Measurements from ENCODE around the gene ABLIM1.

ABLIM1 gene

DNA sequence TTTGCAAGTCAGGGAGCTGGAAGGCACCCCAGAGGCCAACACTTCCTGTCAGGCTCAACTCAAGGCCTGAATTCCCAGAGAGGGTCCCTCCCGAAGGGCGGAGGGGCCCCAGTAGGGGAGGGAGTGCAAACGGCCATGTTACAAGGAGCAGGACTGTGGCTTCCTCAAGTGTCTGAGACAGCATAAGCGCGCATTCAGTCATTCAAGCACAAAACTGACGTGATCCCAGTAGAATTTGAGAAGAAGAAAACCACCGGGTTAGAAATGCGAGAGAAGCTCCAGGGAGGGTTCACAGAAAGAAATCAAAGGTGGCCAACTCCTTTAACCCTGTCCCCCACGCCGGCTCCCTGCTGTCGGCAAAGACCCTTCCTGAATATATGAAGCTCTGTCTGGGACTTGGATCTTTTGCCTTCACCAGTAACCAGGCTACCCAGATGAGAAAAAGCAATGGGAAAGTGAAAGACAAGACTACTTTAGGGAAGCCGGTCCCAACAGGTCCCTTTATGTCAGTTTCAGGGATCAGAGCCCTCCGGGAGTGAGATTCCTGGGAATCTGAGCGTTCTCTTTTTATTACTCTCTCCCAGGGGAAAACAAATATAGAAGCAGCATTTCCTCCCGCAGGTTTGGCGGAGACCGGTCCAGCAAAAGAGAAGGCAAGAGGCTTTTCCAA, 255.1 kb downstream of the ABLIM1 start:
- DNase-seq = no peak

DNA sequence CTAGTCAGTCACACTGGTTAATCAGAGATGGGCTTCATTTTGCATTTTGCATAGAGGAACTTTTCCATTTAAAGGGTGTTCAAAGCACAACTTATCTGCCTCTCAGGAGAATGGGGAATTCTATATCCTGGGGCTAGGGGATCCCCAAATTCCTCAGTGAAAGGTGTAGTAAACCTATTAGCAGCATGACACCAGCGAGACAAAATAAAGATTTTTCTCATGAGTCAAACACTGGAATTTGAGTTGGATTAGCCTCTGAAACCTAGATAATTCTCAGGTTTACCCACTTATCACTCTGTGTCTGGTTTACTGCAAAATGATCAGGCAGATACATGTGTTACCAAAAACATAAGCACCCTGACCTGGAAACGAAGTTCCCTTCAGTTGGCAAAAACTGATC, 255.8 kb downstream of the ABLIM1 start:
- DNase-seq = no peak

DNA sequence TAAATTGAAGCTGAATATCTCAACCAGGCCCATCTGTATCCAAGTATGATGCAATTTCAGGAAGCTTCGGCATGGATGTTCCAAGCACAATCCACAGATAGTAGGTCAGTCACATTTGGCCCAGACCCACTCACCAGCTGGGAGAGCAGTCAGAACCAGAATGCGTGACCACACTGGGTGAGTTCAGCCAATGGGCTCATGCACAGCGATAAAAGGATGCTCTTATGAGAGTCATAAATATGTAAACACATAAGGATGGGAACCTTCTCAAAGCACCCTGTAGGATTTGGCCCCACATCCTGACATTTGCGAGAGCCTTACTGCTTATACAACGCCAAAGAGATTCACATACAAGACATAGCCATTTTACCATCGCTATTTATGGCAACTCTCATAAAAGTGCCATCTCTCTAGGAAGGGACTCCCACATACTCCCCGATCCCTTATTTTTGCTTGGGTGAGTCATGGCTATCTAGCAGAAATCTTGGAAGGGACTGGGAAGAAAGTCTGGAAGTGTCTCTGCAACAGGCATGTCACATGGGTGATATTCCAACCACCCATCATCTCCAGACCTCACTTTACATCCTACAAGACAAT, 256.8 kb downstream of the ABLIM1 start:
- no peak for DNase-seq

DNA sequence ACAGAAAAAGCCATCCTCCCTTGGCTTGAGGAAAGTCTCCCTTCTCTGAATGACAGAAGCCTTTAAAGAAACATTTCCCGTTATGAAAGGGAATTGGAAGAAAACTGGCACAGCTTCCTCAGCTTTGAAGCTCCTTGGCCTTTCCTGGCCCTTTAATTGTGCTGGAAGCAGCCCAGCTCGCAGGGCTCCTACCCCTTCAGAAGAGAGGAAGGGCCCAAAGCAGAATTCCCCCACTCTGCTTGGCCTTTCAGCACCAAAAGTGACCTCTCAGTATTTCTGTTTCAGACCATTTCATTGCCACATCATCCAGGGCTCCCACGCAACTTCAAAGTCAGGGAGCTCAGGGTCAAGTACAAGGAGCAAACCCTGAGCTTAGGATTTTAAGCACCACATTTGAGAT, 258.0 kb downstream of the ABLIM1 start:
- DNase-seq = no peak

DNA sequence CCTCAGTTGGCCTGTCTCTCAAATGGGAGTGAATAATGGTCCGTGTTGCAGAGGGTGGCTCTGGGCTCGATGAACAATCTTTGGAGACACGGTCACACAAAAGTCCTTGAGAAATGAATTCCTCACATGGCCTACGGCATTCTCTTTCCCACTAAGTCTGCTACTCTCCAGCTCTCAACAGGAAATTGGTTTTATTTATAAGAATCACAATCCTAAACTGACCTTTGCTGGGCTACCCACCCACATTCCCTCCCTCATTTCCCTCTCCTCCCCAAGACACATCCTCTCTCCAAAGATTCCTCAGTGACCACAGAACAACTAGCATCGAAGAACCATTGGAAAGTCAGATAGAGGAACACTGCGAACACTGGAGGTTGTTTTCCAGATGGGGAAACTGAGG, 258.5 kb downstream of the ABLIM1 start:
- no peak for DNase-seq

DNA sequence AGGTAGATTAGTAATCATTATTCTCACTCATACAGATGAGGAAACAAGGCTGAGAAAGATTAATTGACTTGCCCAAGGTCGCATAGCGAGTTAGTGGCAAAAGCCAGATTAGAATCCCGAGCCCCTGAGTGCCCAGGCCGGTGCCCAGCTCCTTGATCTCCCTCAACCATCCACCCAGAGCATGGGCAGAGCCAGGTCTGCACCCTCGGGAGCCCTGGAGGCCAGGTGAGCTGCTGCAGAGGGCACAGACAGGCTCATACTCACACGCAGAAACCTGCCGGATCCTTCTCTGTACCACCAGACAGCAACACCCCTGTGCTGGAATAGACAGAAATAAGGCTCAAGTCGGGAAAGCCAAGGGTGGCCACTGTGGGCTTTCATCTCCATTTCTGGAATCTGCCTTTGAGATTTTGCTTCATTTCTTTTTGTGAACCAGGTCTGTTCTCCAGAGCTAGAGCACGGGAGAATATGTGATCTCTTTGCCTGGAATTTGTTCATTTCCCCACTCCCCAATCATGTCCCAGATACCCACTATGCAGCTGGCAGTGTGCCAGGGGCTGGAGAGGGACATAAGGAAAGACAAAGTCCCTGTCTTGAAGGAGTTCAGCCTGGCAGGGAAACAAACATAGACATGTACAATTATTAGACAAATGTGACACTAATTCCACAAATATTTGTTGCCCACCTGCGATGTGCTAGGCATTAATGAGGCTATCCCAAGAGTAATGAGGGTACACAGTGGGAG, 259.3 kb downstream of the ABLIM1 start:
- DNase-seq = no peak

DNA sequence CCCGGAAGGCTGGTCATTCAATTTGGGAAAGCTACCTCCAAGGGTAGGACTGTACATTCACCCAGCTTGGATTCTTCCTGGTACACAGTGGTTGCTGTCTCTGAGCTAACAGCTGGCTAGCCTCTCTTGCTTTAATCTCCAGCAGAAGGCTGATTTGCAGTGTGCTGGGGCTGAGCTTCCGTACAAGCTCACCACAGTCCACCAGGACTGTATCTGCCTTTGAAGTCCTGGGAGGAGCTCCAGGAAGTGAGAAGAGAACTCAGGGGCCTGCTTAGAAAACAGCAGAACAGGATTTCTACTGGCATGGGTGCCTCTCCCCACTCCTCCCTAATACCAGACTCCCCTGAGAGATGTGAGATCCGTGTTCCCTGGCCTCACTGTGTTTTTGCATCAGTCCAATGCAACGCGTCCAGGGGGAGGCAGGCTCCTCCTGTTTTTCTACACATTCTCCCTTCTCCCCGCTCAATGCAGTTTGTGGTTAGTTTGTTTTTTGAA, 260.4 kb downstream of the ABLIM1 start:
- DNase-seq = no peak

DNA sequence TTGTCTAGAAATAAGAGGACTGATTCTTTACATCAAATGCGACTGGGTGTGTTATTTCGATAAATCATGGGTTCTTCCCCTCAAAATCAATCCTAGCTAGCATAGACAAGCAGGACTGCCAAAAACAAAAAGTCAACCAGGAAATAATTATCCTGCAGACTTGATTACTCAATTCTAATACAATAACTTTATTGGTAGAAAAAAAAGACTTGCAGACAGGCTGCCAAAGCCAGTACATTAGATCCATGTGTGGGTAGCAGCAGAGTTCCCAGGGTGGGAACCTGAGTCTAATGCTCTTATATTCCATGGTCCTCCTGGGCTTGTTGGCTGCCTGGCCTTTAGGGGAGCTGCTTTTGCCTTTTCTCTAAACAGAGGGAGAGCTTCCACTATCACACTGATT, 261.6 kb downstream of the ABLIM1 start:
- no peak for DNase-seq

DNA sequence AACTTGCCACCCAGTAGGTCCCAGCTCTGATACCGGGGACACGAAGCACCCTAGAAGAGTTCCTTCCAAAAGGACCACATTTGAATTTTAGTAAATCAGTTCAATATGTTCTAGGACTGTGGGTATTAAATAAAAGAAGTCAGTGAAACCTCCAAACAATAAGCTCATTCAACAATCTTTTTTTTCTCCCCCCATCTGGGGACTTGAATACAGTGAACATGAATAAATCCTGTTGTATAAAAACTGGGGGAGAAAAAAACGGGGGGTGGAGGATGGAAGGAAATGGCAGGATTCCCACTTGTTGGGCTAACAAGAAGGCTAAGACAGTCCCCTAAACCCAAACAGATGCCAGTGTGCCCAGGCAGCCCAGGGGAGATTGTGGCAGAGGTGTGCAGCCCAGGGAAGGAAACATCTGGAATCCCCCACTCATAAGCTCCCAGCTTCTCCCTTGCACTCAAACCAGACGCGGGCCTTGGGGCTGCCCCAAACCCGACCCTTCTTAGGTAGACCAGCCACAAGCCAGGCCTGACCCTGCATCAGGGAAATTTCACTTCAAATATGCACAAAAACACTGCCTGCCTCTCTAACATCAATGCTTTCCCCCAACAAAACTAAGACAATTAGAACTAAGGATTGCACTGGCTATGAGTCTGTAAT, 262.6 kb downstream of the ABLIM1 start:
- DNase-seq = no peak

DNA sequence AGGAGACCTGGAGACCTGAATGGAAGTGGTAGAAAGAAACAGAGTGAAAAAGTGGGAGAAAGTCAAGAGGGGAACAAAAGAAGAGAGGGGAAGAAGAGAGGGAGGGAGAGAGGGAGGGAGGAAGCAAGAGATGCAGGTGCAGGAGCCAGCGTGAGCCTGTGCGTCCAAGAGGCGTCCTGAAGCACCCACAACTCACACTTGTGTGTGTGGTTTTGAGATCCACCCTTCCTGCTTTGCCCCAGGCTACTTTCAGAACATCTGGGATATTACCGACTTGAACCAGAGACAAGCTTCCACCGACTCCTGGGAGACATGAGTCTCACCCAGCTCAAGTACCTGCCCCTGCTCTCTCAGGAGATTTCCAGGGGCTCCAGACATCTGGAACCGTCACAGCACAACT, 263.5 kb downstream of the ABLIM1 start:
- no peak for DNase-seq

DNA sequence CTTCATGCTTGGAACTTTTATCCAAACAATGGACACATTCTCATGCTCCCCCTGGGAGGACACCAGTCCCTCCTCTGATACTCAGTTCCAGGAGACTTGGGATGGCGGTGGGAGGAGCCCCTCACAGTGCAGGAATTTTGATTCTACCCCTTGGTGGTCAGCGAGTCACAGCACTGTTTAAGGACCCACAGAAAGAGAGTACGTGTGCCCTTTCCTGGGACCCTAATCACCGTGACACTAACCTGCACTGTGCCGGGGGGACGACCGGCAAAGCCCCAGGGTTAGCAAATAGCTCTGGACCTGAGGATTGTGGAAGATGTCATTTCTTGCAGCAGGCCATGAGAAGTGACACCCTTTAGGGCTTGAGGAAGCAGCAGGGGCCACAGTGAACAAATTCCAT, 264.2 kb downstream of the ABLIM1 start:
- DNase-seq = no peak

DNA sequence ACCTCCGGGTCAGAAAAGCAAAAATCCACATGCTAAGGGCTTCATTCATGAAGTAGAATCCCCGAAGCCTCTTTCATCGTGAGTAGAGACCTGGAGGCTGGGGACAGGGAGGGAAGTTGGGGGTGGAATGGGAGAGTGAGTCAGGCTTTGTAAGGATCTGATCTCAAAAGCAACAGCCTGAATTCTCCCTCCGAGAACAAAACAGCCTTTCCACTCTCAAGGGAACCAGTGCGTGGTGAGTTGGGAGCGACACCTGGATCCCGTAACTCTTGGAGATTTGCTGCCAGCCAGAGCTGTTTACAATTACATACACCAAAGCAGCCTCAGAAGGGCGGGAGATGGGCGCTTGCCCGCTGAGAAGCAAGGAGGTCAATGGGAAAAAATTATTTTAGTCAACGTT, 264.6 kb downstream of the ABLIM1 start:
- no peak for DNase-seq

DNA sequence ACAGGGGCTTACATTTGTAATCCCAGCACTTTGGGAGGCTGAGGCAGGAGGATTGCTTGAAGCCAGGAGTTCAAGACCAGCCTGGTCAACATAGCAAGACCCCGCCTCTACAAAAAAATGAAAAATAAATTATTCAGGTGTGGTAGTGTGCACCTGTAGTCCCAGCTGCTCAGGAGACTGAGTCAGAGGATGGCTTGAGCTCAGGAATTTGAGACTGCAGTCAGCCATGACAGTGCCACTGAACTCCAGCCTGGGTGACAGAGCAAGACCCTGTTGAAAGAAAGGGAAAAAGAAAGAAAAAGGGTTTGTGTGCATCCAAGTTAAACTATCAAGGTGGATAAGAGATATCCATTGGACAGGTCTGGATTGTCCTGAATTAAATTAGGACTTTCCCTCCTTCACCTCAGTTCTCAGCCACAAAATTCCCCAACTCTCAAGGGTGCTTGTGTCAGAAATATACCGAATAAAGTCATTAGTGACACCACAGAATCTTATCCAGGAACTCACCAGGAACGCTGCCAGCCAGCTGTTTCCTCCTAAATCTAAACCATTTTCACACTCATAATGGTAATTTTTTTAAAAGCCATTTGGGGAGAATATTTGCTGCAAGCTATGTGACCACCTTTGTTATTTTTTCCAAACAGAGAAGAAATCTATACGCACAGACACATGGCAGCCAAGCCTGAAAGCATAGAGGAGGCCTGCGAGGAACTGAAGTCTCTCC, 265.8 kb downstream of the ABLIM1 start:
- no peak for DNase-seq

DNA sequence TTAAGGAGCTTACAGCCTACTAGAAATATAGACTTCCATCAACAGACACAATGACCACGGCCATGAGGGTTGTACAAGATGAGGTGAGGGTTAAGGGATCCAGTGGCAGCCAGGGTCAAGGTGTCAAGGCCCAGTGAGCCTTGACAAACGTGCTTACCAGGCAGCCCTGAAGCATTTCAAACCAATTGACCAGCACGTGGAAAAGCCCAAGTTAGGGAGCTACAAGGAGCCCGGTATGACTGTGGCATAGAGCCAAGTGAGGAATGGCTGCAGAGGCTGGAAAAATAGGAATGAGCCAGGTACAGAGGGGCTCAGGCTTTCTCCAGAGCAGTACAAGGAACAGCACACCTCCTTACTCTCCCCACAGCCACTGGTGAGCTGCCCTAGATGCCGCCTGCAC, 266.5 kb downstream of the ABLIM1 start:
- DNase-seq = no peak

DNA sequence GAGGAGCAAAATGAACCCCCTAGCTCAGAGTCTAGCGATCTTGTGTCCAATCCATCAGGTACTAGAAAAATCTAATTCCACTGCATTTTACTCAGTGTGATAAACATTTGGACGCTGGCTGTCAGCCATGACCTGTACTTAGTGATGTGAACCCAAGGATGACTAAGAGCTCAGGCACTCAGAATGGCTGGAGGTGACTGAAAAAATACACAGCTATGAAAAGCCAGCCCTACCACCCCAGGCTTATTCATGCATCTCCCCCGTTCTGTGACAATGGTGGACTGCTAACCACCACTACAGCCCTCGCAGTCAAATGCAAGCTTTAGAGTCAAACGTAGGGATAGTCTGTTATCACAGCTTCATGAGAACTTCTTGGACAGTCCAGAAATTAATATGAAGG, 268.6 kb downstream of the ABLIM1 start:
- DNase-seq = no peak

DNA sequence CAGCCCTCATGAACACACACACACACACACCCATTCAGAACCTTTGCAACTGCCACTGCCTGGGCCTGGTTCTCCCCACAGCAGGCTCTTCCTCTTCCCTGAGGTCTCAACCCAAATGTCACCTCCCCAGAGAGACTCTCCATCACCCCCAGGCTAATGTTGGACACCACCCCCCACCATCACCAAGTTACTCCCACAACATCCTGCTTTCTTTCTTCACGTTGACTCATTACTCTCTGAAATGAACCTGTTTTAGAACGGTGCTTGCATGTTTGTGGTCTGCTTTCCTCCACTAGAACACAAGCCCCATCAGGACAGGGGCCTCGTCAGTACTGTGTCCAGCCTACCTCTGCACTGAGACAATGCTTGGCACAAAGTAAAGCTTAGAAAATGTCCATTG, 269.8 kb downstream of the ABLIM1 start:
- no peak for DNase-seq

DNA sequence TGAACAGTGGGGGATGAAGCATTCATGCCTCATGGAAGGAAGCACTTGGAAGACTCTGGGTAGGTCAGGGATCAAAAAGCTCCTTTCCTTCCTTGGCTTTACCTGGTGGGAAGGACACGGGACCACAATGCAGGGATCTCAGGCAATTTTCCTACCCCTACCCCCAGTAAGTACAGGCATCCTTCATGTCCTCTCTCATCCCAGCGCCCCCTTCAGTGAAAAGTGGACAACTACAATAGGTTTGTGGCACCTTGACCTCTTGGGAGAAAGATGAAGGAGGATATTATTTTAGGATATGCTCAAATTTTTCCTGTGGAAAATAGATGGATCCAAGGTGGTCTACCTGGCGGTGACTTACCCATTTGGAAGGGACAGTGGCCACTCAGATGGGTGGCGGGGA, 270.3 kb downstream of the ABLIM1 start:
- DNase-seq = no peak

DNA sequence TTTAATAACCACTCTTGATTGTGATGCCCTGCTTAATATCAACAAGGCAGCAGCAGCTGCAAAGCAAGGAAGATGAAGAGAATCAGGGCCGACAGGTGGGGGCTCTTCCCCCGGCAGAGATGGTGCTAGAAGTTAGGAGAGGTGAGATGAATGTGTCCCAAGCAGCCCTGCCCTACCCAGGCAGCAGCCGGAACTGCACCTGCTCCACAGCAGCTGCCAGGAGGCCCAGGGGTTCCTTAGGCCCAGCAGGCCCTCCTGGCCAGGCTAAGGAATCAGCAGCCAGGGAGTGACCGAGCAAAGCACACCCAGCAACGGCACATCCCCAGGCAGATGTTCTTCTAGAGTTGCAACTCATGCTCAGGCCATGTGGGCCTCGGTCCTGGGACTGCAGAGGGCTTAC, 271.6 kb downstream of the ABLIM1 start:
- DNase-seq = no peak

DNA sequence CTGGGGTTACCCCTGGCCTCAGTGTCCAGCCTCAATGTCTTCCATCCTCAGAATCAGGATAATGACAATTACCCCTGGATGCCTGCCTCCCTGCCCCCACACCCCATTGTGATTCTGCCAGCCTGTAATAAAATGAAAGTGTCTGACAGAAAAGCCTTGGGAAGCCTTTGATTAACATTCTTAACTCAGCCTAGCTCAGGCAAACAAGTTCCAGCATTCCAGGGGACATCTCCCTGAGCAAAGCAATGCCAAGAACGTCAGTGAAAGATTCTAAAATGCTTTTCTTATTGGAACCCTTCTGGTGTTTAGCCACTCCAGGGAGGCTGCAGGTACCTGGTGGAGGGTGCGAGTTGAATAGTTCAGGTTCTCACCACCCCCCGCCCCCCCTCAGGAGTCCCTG, 272.5 kb downstream of the ABLIM1 start:
- DNase-seq = no peak

DNA sequence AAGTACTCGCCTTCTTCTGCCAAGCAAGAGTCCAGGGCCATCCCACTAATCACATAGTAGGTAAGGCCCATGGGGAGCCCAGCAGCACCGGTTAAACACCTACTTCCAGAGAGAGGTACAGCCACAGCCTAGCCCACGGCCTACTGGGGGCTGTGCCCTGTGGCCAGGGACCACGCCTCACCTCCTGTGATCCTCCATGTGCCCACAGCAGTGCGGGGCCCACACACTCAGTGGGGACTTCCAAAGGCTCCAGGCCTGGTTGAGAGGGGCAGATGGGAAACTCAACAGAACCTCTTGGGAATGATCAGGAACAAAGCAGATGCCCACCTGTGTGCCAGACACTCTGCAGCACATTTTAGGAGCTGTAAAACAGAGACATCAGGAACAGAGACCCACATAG, 273.5 kb downstream of the ABLIM1 start:
- no peak for DNase-seq

DNA sequence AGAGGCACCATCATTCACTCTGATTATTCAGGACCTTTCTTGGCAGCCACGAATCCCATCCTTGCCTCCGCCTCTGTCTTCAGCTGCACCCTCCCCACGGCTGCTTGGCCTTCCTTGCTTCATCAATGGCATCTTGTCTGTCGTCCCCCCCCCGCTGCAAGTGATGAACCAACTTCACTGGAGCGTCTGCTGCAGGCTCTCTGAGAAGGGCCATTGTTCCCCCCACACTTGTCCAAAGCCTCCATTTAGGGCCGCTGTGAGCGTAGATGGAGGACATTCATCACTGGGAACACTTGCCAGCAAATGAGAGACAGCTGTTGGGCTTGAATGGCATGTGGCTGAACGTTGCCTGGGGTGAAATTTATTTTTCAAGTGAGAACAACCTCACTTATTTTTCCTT, 273.9 kb downstream of the ABLIM1 start:
- DNase-seq = no peak

Data from NCI-H2081 treated with DMSO at 0.1 percent for 48 hours (cell line).